ENCODE measurements around the gene TOP2B. TPM values are rescaled to one million over a fixed set of nuclear protein-coding genes. Genes with fewer than 3 reads are reported as not detected.

The TOP2B gene, protein sequence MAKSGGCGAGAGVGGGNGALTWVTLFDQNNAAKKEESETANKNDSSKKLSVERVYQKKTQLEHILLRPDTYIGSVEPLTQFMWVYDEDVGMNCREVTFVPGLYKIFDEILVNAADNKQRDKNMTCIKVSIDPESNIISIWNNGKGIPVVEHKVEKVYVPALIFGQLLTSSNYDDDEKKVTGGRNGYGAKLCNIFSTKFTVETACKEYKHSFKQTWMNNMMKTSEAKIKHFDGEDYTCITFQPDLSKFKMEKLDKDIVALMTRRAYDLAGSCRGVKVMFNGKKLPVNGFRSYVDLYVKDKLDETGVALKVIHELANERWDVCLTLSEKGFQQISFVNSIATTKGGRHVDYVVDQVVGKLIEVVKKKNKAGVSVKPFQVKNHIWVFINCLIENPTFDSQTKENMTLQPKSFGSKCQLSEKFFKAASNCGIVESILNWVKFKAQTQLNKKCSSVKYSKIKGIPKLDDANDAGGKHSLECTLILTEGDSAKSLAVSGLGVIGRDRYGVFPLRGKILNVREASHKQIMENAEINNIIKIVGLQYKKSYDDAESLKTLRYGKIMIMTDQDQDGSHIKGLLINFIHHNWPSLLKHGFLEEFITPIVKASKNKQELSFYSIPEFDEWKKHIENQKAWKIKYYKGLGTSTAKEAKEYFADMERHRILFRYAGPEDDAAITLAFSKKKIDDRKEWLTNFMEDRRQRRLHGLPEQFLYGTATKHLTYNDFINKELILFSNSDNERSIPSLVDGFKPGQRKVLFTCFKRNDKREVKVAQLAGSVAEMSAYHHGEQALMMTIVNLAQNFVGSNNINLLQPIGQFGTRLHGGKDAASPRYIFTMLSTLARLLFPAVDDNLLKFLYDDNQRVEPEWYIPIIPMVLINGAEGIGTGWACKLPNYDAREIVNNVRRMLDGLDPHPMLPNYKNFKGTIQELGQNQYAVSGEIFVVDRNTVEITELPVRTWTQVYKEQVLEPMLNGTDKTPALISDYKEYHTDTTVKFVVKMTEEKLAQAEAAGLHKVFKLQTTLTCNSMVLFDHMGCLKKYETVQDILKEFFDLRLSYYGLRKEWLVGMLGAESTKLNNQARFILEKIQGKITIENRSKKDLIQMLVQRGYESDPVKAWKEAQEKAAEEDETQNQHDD (N-terminal part only)
- 100 to 1,000 TPM in 7 of 10 donors, 10 to 100 TPM in 3; 87.4 to 126 (median 102) TPM for total RNA-seq
- 10 to 100 TPM; 34.2 to 47.2 TPM for polyA plus RNA-seq
- long read RNA-seq, donor 1, full-length matches to known transcripts: 78 of 139 reads
- long read RNA-seq, donor 1, partial matches to known transcripts: 49 of 139 reads
- long read RNA-seq, donor 1, other reads (novel, unspliced or antisense): 12 of 139 reads
- long read RNA-seq, donor 2, full-length matches to known transcripts: 134 of 220 reads
- long read RNA-seq, donor 2, partial matches to known transcripts: 70 of 220 reads
- long read RNA-seq, donor 2, other reads (novel, unspliced or antisense): 16 of 220 reads
- long read RNA-seq, donor 3, partial matches to known transcripts: 254 of 280 reads
- long read RNA-seq, donor 3, other reads (novel, unspliced or antisense): 22 of 280 reads

DNA sequence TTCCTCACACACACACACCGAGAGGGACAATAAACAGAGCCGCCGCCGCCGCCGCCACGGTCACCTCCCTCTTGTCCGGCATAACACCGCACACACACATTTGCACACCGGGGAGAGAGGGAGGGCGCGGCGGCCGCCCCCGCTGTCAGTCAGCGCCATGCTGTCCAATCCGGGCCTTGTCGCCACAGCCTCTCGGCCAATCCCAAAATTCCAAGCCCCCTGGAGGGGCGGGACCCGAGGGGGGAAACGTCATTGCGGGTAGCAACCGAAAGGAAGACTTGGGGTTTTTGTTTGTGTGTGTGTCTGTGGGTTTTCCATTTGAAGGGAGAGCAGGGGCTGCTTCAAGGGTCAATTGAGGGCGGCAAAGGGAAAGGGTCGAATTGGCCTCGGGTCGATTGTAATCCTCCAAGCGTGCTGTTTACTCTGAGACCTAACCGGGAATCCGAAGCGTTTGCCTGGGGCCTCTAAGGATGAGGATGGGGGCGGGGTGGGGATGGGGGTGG lies at the start of gene TOP2B:
Gene TOP2B, minus strand, starts transcription at position 96 of the 503 bp plus-strand sequence. CDS start 610 bp downstream, outside the sequence.
- intact Hi-C loops (cut with DNase I): loop anchor here in 8 of 10 donors (2.0 to 10.0 kb wide), 5 partner anchors 117 to 440 kb away; partner anchors contain the start of genes NGLY1 (in 4 of the 8) and OXSM (in 1 of the 8)
- no peaks in the 10 kb centered on the region for H3K27me3 ChIP-seq
- DNase-seq (peak; percentile 95 to 97), ATAC-seq (peak; percentile 98 to 100 (median 99))
- TF ChIP-seq, protein P1, sequence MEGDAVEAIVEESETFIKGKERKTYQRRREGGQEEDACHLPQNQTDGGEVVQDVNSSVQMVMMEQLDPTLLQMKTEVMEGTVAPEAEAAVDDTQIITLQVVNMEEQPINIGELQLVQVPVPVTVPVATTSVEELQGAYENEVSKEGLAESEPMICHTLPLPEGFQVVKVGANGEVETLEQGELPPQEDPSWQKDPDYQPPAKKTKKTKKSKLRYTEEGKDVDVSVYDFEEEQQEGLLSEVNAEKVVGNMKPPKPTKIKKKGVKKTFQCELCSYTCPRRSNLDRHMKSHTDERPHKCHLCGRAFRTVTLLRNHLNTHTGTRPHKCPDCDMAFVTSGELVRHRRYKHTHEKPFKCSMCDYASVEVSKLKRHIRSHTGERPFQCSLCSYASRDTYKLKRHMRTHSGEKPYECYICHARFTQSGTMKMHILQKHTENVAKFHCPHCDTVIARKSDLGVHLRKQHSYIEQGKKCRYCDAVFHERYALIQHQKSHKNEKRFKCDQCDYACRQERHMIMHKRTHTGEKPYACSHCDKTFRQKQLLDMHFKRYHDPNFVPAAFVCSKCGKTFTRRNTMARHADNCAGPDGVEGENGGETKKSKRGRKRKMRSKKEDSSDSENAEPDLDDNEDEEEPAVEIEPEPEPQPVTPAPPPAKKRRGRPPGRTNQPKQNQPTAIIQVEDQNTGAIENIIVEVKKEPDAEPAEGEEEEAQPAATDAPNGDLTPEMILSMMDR (IDR thresholded peaks at IDR 0.05): no peak
- H3K4me1 ChIP-seq: peaks cover 3 to 44% (median 42%) of the 10 kb centered on the region in 9 donors
- H3K4me3 ChIP-seq: peak within 1 kb of the TSS; percentile 64 to 89 (median 76)
- H3K36me3 ChIP-seq: no peaks in the 10 kb centered on the region
- no peaks in the 10 kb centered on the region for H3K9me3 ChIP-seq
- 0% methylated on average over 33 of the region's 33 CpGs for WGBS, 2 donors
- peak within 1 kb of the TSS; percentile 93 to 99 (median 98) for H3K27ac ChIP-seq

- Histone ChIP-seq H3K4me1 (no peaks in the 10 kb centered on the region), H3K4me3 (no peak overlapping the region), H3K36me3 (peaks cover 0 to 9% (median 0%) of the 10 kb centered on the region in 9 donors), H3K27ac (no peak overlapping the region), H3K9me3 (peaks cover 0 to 21% (median 0%) of the 10 kb centered on the region in 11 donors), H3K27me3 (peaks cover 0 to 4% (median 0%) of the 10 kb centered on the region in 7 donors)
- TF ChIP-seq, protein P1 (IDR thresholded peaks at IDR 0.05): no peak
- whole genome bisulfite sequencing, 2 donors: 92% methylated on average over 11 of the region's 11 CpGs
- intact Hi-C loops (cut with DNase I): no loop called here
- ATAC-seq: no peak
- no peak for DNase-seq
Observed at GRCh38 chr3:25713341-25713985, 48.8 kb upstream of the TOP2B start.

- TF ChIP-seq, protein P1 (IDR thresholded peaks at IDR 0.05): no peak
- Histone ChIP-seq H3K27me3 (peaks cover 0 to 15% (median 0%) of the 10 kb centered on the region in 7 donors), H3K36me3 (no peaks in the 10 kb centered on the region), H3K4me1 (no peaks in the 10 kb centered on the region), H3K27ac (no peak overlapping the region), H3K4me3 (no peak overlapping the region), H3K9me3 (peaks cover 0 to 6% (median 0%) of the 10 kb centered on the region in 11 donors)
- DNase-seq (no peak), ATAC-seq (no peak)
- intact Hi-C loops (cut with DNase I): no loop called here
- 96 to 98% methylated on average over 2 of the region's 2 CpGs for WGBS, 2 donors
Observed at GRCh38 chr3:25711090-25711489, 46.4 kb upstream of the TOP2B start.

Data from heart right ventricle (tissue), 16 donors.